Esophagus (tissue), 2 donors: Measurements from ENCODE around the gene ZFAND3. TPM values are rescaled to one million over a fixed set of nuclear protein-coding genes. Genes with fewer than 3 reads are reported as not detected.

Experiments
- H3K27ac ChIP-seq, 2 donors: one replicate each; pipeline ENCODE4 v1.5.1; 2013; ENCODE audit warnings: low read depth in 2 of 2, mild to moderate bottlenecking in 2 of 2, inconsistent platforms in 1 of 2, low read length in 1 of 2, moderate library complexity in 1 of 2
- H3K27me3 ChIP-seq, 2 donors: one replicate each; pipeline ENCODE4 v1.6.1; 2013; ENCODE audit warnings: low read length in 2 of 2, control low read depth in 1 of 2, mild to moderate bottlenecking in 1 of 2; ENCODE audit not compliant: insufficient read depth in 2 of 2, control insufficient read depth in 1 of 2
- H3K36me3 ChIP-seq, 2 donors: one replicate each; pipeline ENCODE4 v1.6.1; 2013; ENCODE audit warnings: low read length in 1 of 2; ENCODE audit not compliant: control insufficient read depth in 2 of 2, insufficient read depth in 2 of 2
- H3K4me1 ChIP-seq, 2 donors: one replicate each; pipeline ENCODE4 v1.6.1; 2013; ENCODE audit warnings: low read length in 1 of 2; ENCODE audit not compliant: control insufficient read depth in 2 of 2, insufficient read depth in 2 of 2
- H3K4me3 ChIP-seq, 2 donors: one replicate each; pipeline ENCODE4 v1.5.1; 2013; ENCODE audit warnings: low read length in 2 of 2, mild to moderate bottlenecking in 2 of 2, low read depth in 1 of 2, moderate library complexity in 1 of 2
- H3K9me3 ChIP-seq, 2 donors: one replicate each; pipeline ENCODE4 v1.6.1; 2013; ENCODE audit warnings: mild to moderate bottlenecking in 2 of 2, low read depth in 1 of 2, low read length in 1 of 2, moderate library complexity in 1 of 2; ENCODE audit not compliant: control insufficient read depth in 2 of 2, insufficient read depth in 1 of 2
- WGBS, 2 donors: extraction: QIAGEN DNeasy Blood & Tissue Kit; methylation state at CpG; one replicate each; pipeline ENCODE4 v1.1.7; 2013; 5-methylcytosine and 5-hydroxymethylcytosine counted together
- polyA plus RNA-seq, 2 donors: library from polyadenylated mRNA; stranded (reverse); fragments of 200-250 nt; gene quantifications; one replicate each; pipeline ENCODE4 v1.2.3, GENCODE V29; 2013
- donor health status: healthy with polysubstance abuse.
- donor health status: Bipolar disorder and iron deficiency.

ZFAND3 gene
- polyA plus RNA-seq, 2 donors: 20.6 to 21.9 TPM

- Histone ChIP-seq H3K27me3 (no peaks in the 10 kb centered on the region), H3K27ac (no peak overlapping the region), H3K4me1 (peaks cover 0 to 4% of the 10 kb centered on the region in 2 donors), H3K9me3 (no peaks in the 10 kb centered on the region), H3K4me3 (no peak overlapping the region), H3K36me3 (peaks cover 0 to 2% of the 10 kb centered on the region in 2 donors)
- WGBS, 2 donors: 90 to 91% methylated on average over 11 of the region's 11 CpGs
Measured at GRCh38 chr6:38175786-38176185, 356.3 kb downstream of the ZFAND3 start.

- peaks cover 0 to 2% of the 10 kb centered on the region in 2 donors for H3K36me3 ChIP-seq
- H3K4me3 ChIP-seq: no peak overlapping the region
- WGBS, 2 donors: 54 to 67% methylated on average over 32 of the region's 32 CpGs
- H3K27me3 ChIP-seq: no peaks in the 10 kb centered on the region
- H3K4me1 ChIP-seq: peaks cover 0 to 4% of the 10 kb centered on the region in 2 donors
- peak overlapping the region; percentile 63 to 65 for H3K27ac ChIP-seq
- H3K9me3 ChIP-seq: no peaks in the 10 kb centered on the region
Measured at GRCh38 chr6:38176797-38177751, 357.5 kb downstream of the ZFAND3 start.

- no peaks in the 10 kb centered on the region for H3K36me3 ChIP-seq
- H3K27ac ChIP-seq: peak overlapping the region in 1 of 2 donors; percentile 53
- H3K4me1 ChIP-seq: peaks cover 0 to 4% of the 10 kb centered on the region in 2 donors
- H3K27me3 ChIP-seq: no peaks in the 10 kb centered on the region
- no peaks in the 10 kb centered on the region for H3K9me3 ChIP-seq
- WGBS, 2 donors: 81 to 87% methylated on average over 14 of the region's 14 CpGs
- H3K4me3 ChIP-seq: no peak overlapping the region
Measured at GRCh38 chr6:38177882-38178583, 358.5 kb downstream of the ZFAND3 start.

- Histone ChIP-seq H3K4me1 (peaks cover 0 to 4% of the 10 kb centered on the region in 2 donors), H3K27ac (peak overlapping the region in 1 of 2 donors; percentile 26), H3K27me3 (no peaks in the 10 kb centered on the region), H3K9me3 (no peaks in the 10 kb centered on the region), H3K4me3 (no peak overlapping the region), H3K36me3 (no peaks in the 10 kb centered on the region)
- WGBS, 2 donors: 84 to 88% methylated on average over 2 of the region's 2 CpGs
Measured at GRCh38 chr6:38178584-38178886, 359.0 kb downstream of the ZFAND3 start.

- Histone ChIP-seq H3K4me3 (no peak overlapping the region), H3K4me1 (peaks cover 0 to 4% of the 10 kb centered on the region in 2 donors), H3K27me3 (no peaks in the 10 kb centered on the region), H3K9me3 (no peaks in the 10 kb centered on the region), H3K36me3 (no peaks in the 10 kb centered on the region), H3K27ac (no peak overlapping the region)
- 95 to 98% methylated on average over 7 of the region's 7 CpGs for WGBS, 2 donors
Measured at GRCh38 chr6:38179300-38179699, 359.8 kb downstream of the ZFAND3 start.

- Histone ChIP-seq H3K36me3 (no peaks in the 10 kb centered on the region), H3K27ac (peak overlapping the region in 1 of 2 donors; percentile 39), H3K4me3 (no peak overlapping the region), H3K27me3 (no peaks in the 10 kb centered on the region), H3K9me3 (no peaks in the 10 kb centered on the region), H3K4me1 (peaks cover 0 to 3% of the 10 kb centered on the region in 2 donors)
- 89 to 91% methylated on average over 12 of the region's 12 CpGs for WGBS, 2 donors
Measured at GRCh38 chr6:38179794-38180430, 360.4 kb downstream of the ZFAND3 start.

- peaks cover 0 to 3% of the 10 kb centered on the region in 2 donors for H3K4me1 ChIP-seq
- H3K27ac ChIP-seq: no peak overlapping the region
- H3K9me3 ChIP-seq: no peaks in the 10 kb centered on the region
- H3K4me3 ChIP-seq: no peak overlapping the region
- H3K36me3 ChIP-seq: no peaks in the 10 kb centered on the region
- no peaks in the 10 kb centered on the region for H3K27me3 ChIP-seq
- 80 to 91% methylated on average over 12 of the region's 12 CpGs for WGBS, 2 donors
Measured at GRCh38 chr6:38180586-38180985, 361.1 kb downstream of the ZFAND3 start.

- peaks cover 0 to 2% of the 10 kb centered on the region in 2 donors for H3K36me3 ChIP-seq
- H3K27ac ChIP-seq: no peak overlapping the region
- no peaks in the 10 kb centered on the region for H3K27me3 ChIP-seq
- H3K4me1 ChIP-seq: peaks cover 0 to 3% of the 10 kb centered on the region in 2 donors
- H3K4me3 ChIP-seq: no peak overlapping the region
- no peaks in the 10 kb centered on the region for H3K9me3 ChIP-seq
- WGBS, 2 donors: 91 to 95% methylated on average over 6 of the region's 6 CpGs
Measured at GRCh38 chr6:38182426-38182825, 362.9 kb downstream of the ZFAND3 start.

GRCh38 chr6:38183856-38184584 is 364.5 kb downstream of the ZFAND3 start:
- Histone ChIP-seq H3K36me3 (peaks cover 0 to 2% of the 10 kb centered on the region in 2 donors), H3K27ac (no peak overlapping the region), H3K4me3 (no peak overlapping the region), H3K27me3 (no peaks in the 10 kb centered on the region), H3K9me3 (no peaks in the 10 kb centered on the region), H3K4me1 (no peaks in the 10 kb centered on the region)
- 88 to 93% methylated on average over 13 of the region's 13 CpGs for WGBS, 2 donors
